Panc1 (cell line): ENCODE results near the gene EIF4G3.

Source experiments
- CTCF ChIP-seq: fragments of 450-650 bp; IDR thresholded peaks from 2 replicates; pipeline ENCODE4 v1.5.1; 2017; ENCODE audit warnings: mild to moderate bottlenecking
- POLR2AphosphoS5 ChIP-seq: IDR thresholded peaks from 2 replicates; pipeline ENCODE4 v1.6.1; 2012; ENCODE audit warnings: mild to moderate bottlenecking, low read depth, low read length, moderate library complexity
- REST ChIP-seq, 2 experiments: IDR thresholded peaks; 2 replicates each; pipeline ENCODE4 v1.6.1; 2011 to 2012; ENCODE audit warnings: low read depth in 2 of 2, control low read depth in 1 of 2, low read length in 1 of 2, mild to moderate bottlenecking in 1 of 2, moderate library complexity in 1 of 2; ENCODE audit not compliant: insufficient read depth in 1 of 2
- SIN3A ChIP-seq: IDR thresholded peaks from 2 replicates; pipeline ENCODE4 v1.6.1; 2012; ENCODE audit warnings: low read depth, mild to moderate bottlenecking, low read length, moderate library complexity, borderline replicate concordance; ENCODE audit not compliant: insufficient read depth
- TCF7L2 ChIP-seq: IDR thresholded peaks from 2 replicates; pipeline ENCODE4 v1.6.1; 2011; ENCODE audit warnings: mild to moderate bottlenecking, low read depth, low read length, inconsistent platforms

- TF ChIP-seq CTCF: no peak
- TF ChIP-seq REST (IDR thresholded peaks at IDR 0.05; ENCODE audit: insufficient read depth in 1 of 2, low read depth in 2 of 2, low read length in 1 of 2): no peak
- no peak for TF ChIP-seq POLR2AphosphoS5
- no peak for TF ChIP-seq SIN3A
- TF ChIP-seq TCF7L2: no peak
These were observed 340.5 kb downstream of the EIF4G3 start for GRCh38 chr1:20836230-20836629.
